ENCODE results near the gene TMEM238L.

- TF ChIP-seq POLR2A (IDR thresholded peaks at IDR 0.05; ENCODE audit: low read depth, low read length): no peak
- no peak for TF ChIP-seq POU2F2 (IDR thresholded peaks at IDR 0.05; ENCODE audit: low read depth, low read length)
- TF ChIP-seq POLR2AphosphoS5 (IDR thresholded peaks at IDR 0.05; ENCODE audit: low read depth, low read length): no peak
These were observed 17.2 kb upstream of the TMEM238L start for GRCh38 chr17:10821054-10821453.

All from GM12891 (cell line).